Prostate gland (tissue), 2 donors: ENCODE data around the gene PPY. TPM values are rescaled to one million over a fixed set of nuclear protein-coding genes. Genes with fewer than 3 reads are reported as not detected.

Experiments
- total RNA-seq, 2 donors: library from RNA; depleted of rRNA; stranded (reverse); fragments of >200 nt; gene quantifications; one replicate each; pipeline ENCODE4 v1.1.0, GENCODE V29; 2016

PPY gene
- total RNA-seq, 2 donors from 2014 or later, result not detected

Other genes with a start within 250 kb of the PPY start
- under 1 TPM in 1 of 2 donors, not detected in 1; 0.18 TPM for gene SOST, start 183.7 kb downstream of the PPY start, total RNA-seq
- 10 to 100 TPM; 62.4 to 78.9 TPM for gene DUSP3, start 163.5 kb downstream of the PPY start, total RNA-seq
- gene CFAP97D1, start 162.0 kb downstream of the PPY start, total RNA-seq, result 1 to 10 TPM in 1 of 2 donors, not detected in 1; 1.1 TPM
- 10 to 100 TPM in 1 of 2 donors, 1 to 10 TPM in 1; 4.4 to 16.4 TPM for gene MPP3, start 109.3 kb downstream of the PPY start, total RNA-seq
- gene CD300LG, start 95.3 kb downstream of the PPY start, total RNA-seq, result 10 to 100 TPM in 1 of 2 donors, under 1 TPM in 1; 0.09 to 33.5 TPM
- gene MPP2, start 34.9 kb downstream of the PPY start, total RNA-seq, result 10 to 100 TPM; 14.9 to 17.7 TPM
- gene PYY, start 11.5 kb upstream of the PPY start, total RNA-seq, result not detected
- 1 to 10 TPM; 3.1 to 3.8 TPM for gene NAGS, start 62.1 kb upstream of the PPY start, total RNA-seq
- 10 to 100 TPM; 48.0 to 51.6 TPM for gene TMEM101, start 72.5 kb upstream of the PPY start, total RNA-seq
- gene LSM12, start 124.2 kb upstream of the PPY start, total RNA-seq, result 10 to 100 TPM; 30.0 to 45.2 TPM
- gene G6PC3, start 128.3 kb upstream of the PPY start, total RNA-seq, result 10 to 100 TPM; 68.9 to 84.8 TPM
- gene HDAC5, start 181.2 kb upstream of the PPY start, total RNA-seq, result 100 to 1,000 TPM in 1 of 2 donors, 10 to 100 TPM in 1; 71.2 to 145 TPM
- 1 to 10 TPM; 1.4 to 8.1 TPM for gene HROB, start 199.5 kb upstream of the PPY start, total RNA-seq
- 1 to 10 TPM; 3.2 to 4.4 TPM for gene ASB16, start 228.2 kb upstream of the PPY start, total RNA-seq
- 10 to 100 TPM; 42.9 to 67.2 TPM for gene TMUB2, start 244.5 kb upstream of the PPY start, total RNA-seq